BE2C (cell line): ENCODE measurements around the gene A1CF.

Source experiments
- DNase-seq: peaks from one replicate; pipeline ENCODE4 v3.0.0-alpha.2; 2020
- H3K27me3 ChIP-seq: fragments of 250-450 bp; sonication (Bioruptor Pico); 2 replicates; pipeline ENCODE4 v1.5.1; 2020; ENCODE audit warnings: mild to moderate bottlenecking
- H3K36me3 ChIP-seq: fragments of 250-450 bp; sonication (Bioruptor Pico); 2 replicates; pipeline ENCODE4 v1.5.1; 2020; ENCODE audit warnings: mild to moderate bottlenecking
- H3K4me1 ChIP-seq: fragments of 250-450 bp; sonication (Bioruptor Pico); 2 replicates; pipeline ENCODE4 v1.5.1; 2020
- H3K4me3 ChIP-seq: 2 replicates; pipeline ENCODE4 v1.5.1; 2011; ENCODE audit warnings: low read depth, low read length
- H3K9me3 ChIP-seq: fragments of 250-450 bp; sonication (Bioruptor Pico); 2 replicates; pipeline ENCODE4 v1.5.1; 2020
- TF ChIP-seq, protein P1 (sequence below): IDR thresholded peaks from 2 replicates; pipeline ENCODE4 v1.5.1; 2012; ENCODE audit warnings: mild to moderate bottlenecking, low read depth, low read length

A1CF gene

DNA sequence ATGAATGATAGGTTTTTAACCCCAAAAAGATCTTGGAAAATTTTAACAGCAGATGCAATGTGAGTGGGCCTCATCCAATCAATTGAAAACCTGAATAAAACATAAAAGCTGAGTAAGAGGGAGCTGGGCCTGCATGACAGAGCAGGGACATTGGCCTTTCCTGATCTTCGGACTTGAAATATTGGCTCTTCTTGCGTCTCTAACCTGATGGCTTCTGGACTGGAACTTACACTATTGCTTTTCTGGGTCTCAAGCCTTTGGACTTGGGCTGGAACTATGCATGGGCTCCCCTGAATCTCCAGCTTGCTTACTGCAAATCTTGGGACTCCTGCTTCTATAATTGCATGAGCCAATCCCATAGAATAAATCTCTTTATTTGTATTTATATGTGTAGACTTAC lies 9.0 kb downstream of the A1CF start:
- Histone ChIP-seq H3K27me3 (no peaks in the 10 kb centered on the region), H3K36me3 (no peaks in the 10 kb centered on the region), H3K9me3 (no peaks in the 10 kb centered on the region), H3K4me1 (no peaks in the 10 kb centered on the region), H3K4me3 (no peak overlapping the region)
- TF ChIP-seq, protein P1, sequence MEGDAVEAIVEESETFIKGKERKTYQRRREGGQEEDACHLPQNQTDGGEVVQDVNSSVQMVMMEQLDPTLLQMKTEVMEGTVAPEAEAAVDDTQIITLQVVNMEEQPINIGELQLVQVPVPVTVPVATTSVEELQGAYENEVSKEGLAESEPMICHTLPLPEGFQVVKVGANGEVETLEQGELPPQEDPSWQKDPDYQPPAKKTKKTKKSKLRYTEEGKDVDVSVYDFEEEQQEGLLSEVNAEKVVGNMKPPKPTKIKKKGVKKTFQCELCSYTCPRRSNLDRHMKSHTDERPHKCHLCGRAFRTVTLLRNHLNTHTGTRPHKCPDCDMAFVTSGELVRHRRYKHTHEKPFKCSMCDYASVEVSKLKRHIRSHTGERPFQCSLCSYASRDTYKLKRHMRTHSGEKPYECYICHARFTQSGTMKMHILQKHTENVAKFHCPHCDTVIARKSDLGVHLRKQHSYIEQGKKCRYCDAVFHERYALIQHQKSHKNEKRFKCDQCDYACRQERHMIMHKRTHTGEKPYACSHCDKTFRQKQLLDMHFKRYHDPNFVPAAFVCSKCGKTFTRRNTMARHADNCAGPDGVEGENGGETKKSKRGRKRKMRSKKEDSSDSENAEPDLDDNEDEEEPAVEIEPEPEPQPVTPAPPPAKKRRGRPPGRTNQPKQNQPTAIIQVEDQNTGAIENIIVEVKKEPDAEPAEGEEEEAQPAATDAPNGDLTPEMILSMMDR, result no peak
- no peak for DNase-seq

DNA sequence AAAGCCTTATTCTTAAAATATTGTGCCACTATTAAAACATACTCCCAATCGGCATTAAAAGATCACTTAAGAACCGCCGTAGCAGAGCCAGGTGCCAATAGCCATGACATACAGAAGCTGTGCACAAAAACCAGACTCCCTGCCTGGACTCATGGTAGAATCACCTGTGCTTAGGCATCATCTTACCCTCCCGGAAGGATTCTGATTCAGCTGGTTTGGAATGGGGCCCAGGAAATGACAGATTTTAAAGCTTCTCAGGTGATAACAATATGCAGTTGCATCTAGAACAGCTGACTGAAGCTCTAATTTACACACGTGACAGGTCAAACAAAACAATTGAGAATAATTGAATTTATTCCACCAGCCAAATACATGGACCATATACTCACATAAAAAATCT lies 10.7 kb downstream of the A1CF start:
- no peak for DNase-seq
- Histone ChIP-seq H3K27me3 (no peaks in the 10 kb centered on the region), H3K4me3 (no peak overlapping the region), H3K36me3 (no peaks in the 10 kb centered on the region), H3K9me3 (no peaks in the 10 kb centered on the region), H3K4me1 (no peaks in the 10 kb centered on the region)
- TF ChIP-seq, protein P1, result no peak

GRCh38 chr10:50866317-50866716 lies 19.1 kb downstream of the A1CF start:
- H3K4me1 ChIP-seq, result no peaks in the 10 kb centered on the region
- no peaks in the 10 kb centered on the region for H3K27me3 ChIP-seq
- no peak for DNase-seq
- H3K36me3 ChIP-seq, result no peaks in the 10 kb centered on the region
- no peak overlapping the region for H3K4me3 ChIP-seq
- H3K9me3 ChIP-seq, result no peaks in the 10 kb centered on the region
- TF ChIP-seq, protein P1, result no peak

GRCh38 chr10:50862719-50863118 lies 22.7 kb downstream of the A1CF start:
- Histone ChIP-seq H3K36me3 (no peaks in the 10 kb centered on the region), H3K9me3 (no peaks in the 10 kb centered on the region), H3K27me3 (no peaks in the 10 kb centered on the region), H3K4me3 (no peak overlapping the region), H3K4me1 (no peaks in the 10 kb centered on the region)
- TF ChIP-seq, protein P1, result no peak
- DNase-seq, result no peak

GRCh38 chr10:50861370-50861769 lies 24.1 kb downstream of the A1CF start:
- no peak for DNase-seq
- Histone ChIP-seq H3K27me3 (no peaks in the 10 kb centered on the region), H3K4me1 (no peaks in the 10 kb centered on the region), H3K4me3 (no peak overlapping the region), H3K36me3 (no peaks in the 10 kb centered on the region), H3K9me3 (no peaks in the 10 kb centered on the region)
- TF ChIP-seq, protein P1, result no peak

- Histone ChIP-seq H3K27me3 (no peaks in the 10 kb centered on the region), H3K4me1 (no peaks in the 10 kb centered on the region), H3K9me3 (no peaks in the 10 kb centered on the region), H3K4me3 (no peak overlapping the region), H3K36me3 (no peaks in the 10 kb centered on the region)
- TF ChIP-seq, protein P1, result no peak
- no peak for DNase-seq
Observed at GRCh38 chr10:50857579-50857978, 27.8 kb downstream of the A1CF start.
